Prostate gland (tissue), 2 donors: ENCODE measurements around the gene PRCC. TPM values are rescaled to one million over a fixed set of nuclear protein-coding genes. Genes with fewer than 3 reads are reported as not detected.
A peak's percentile ranks its signal among the peaks of the same experiment; 100 is the strongest.

Experiments used
- DNase-seq: peaks from one replicate; pipeline ENCODE4 v3.0.0-alpha.2; 2019; ENCODE audit warnings: low spot score
- H3K27ac ChIP-seq, 2 donors: fragments of 200-600 bp; sonication (generic); 2 replicates each; pipeline ENCODE4 v1.5.1; 2017 to 2019
- H3K27me3 ChIP-seq: fragments of 200-600 bp; sonication (generic); replicated peaks from 2 replicates; pipeline ENCODE4 v1.5.1; 2019; ENCODE audit not compliant: insufficient read depth
- H3K36me3 ChIP-seq, 2 donors: fragments of 200-600 bp; sonication (generic); 1 replicate in 1 of 2; 2 replicates in 1 of 2; pipeline versions ENCODE4 v1.5.1 to v1.8.1; 2017 to 2019
- H3K4me1 ChIP-seq: fragments of 200-600 bp; sonication (generic); replicated peaks from 2 replicates; pipeline ENCODE4 v1.5.1; 2019
- H3K4me3 ChIP-seq, 2 donors: fragments of 200-600 bp; sonication (generic); 2 replicates each; pipeline ENCODE4 v1.5.1; 2017 to 2019
- H3K9me3 ChIP-seq: fragments of 200-600 bp; sonication (generic); 2 replicates; pipeline ENCODE4 v1.5.1; 2017
- CTCF ChIP-seq, 4 experiments: fragments of 200-600 bp in 2 of 4; fragments of 450-650 bp in 2 of 4; sonication (generic) in 2 of 4; IDR thresholded peaks; 1 replicate in 3 of 4; 2 replicates in 1 of 4; pipeline ENCODE4 v1.5.1; 2016 to 2019; ENCODE audit warnings: antibody characterized with exemption in 4 of 4, mild to moderate bottlenecking in 2 of 4, moderate library complexity in 2 of 4
- POLR2A ChIP-seq: fragments of 450-650 bp; IDR thresholded peaks from one replicate; pipeline ENCODE4 v1.6.1; 2016; ENCODE audit warnings: antibody characterized with exemption, mild to moderate bottlenecking
- POLR2AphosphoS5 ChIP-seq: sonication (generic); formaldehyde crosslinking; IDR thresholded peaks from one replicate; pipeline ENCODE4 v1.6.1; 2017; ENCODE audit warnings: antibody characterized with exemption
- WGBS: methylation state at CpG from one replicate; pipeline ENCODE4 v1.1.5; 2018; 5-methylcytosine and 5-hydroxymethylcytosine counted together
- intact Hi-C: fragments of 100-400 bp; cut with DNase I; formaldehyde crosslinking; loops from one replicate; pipeline ENCODE4 v1.14.2; 2022
- total RNA-seq, 2 donors: library from RNA; depleted of rRNA; stranded (reverse); fragments of >200 nt; gene quantifications; one replicate each; pipeline ENCODE4 v1.1.0, GENCODE V29; 2016

The PRCC gene
- total RNA-seq, 2 donors from 2014 or later, result 33.0 to 61.5 TPM

DNA sequence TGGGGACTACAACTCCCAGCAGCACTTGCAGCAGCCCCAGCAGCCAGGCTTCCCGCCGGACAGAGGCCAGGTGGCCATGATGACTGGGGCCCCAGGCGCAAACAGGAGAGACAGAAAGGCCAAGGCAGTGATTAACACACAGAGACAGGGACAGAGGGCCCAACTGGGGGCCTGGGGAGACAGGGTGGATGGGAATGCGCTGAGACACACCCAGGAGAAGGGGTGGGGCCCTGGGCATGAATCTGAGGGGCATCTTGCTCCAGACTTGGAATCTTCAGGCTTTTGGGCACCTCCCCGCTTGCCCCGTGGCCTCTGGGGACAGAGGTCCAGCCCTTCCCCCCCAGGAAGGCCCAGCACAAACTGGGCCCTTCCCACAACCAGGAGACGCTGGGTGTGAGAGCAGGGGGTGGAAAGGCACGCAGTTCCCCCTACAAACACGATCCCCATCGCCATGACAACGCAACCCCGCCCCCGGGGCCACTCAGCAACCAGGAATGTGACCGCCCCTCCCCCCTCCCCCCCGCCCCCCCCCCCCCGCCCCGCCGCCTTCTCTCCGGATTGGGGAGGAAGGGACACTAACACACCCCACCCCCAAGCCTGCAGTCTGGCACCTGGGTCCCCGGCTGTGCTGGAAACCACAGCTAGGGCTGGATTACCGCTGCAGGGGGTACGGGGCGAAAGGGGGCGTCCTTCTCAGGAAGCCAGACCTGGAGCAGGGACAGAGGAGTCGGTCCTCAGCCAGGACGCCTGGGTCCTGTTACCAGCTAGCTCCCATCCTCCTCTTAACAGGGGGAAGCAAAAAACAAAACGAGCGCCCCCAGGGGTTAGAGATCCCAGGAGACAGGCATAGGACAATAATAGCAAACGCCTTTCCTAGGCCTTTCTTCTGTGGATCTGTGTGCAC lies 20.4 kb upstream of the PRCC start:
- TF ChIP-seq CTCF (IDR thresholded peaks at IDR 0.05) (peak in 2 of 4 experiments; percentile 12 to 16), POLR2A (no peak), POLR2AphosphoS5 (peak; percentile 58)
- intact Hi-C loops, result no loop called here
- Histone ChIP-seq H3K27ac (peak overlapping the region; percentile 96 to 97), H3K4me1 (peaks cover 26% of the 10 kb centered on the region), H3K9me3 (no peaks in the 10 kb centered on the region), H3K4me3 (peak overlapping the region; percentile 39 to 99), H3K27me3 (no peaks in the 10 kb centered on the region), H3K36me3 (peaks cover 4 to 20% of the 10 kb centered on the region in 2 donors)
- DNase-seq, result peak; percentile 84
- WGBS, result 2% methylated on average over 26 of the region's 29 CpGs

DNA sequence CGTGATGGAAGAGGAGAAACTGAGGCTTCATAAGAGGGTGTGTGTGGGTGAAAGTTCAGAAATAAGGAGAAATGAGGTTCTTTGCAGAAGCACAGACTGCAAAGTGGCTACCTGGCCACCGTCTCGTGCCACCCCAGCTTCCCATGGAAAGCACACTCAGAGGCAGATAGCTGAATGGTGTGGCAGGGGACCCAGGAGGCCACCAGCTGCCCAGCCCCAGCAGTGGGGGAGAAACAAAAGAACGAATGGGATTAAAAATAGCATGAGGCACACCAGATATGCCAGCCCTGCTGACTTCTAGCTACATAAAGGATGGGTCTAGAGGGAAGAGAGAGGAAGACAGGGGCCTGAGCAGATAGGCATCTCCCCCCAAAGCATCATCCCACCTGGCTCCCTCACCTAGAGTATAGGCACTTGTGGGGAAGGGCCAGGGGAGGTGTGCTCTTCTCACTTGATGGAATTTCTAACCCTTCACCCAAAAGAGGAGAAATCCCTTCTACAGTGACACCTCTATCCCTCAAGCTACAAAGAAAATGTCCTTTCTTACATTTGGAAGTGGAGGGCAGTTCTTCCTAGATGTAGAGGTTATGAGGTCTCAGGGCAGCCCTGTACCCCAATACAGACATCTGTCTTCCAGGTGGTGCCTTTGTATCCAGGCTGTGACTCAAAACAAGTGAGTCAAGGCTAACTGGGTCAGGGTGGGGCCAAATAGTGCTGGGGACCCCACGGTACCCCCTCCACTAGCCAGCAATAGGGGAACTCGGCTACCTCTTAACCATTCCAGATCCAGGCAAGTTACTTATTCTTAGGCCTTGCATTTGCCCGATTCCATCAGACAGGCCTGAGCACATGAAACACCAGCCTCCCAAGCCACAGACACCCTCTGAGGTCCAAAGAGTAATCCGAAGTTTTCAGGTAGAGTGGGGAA lies 19.3 kb upstream of the PRCC start:
- intact Hi-C loops, result no loop called here
- Histone ChIP-seq H3K27ac (peak overlapping the region; percentile 96 to 97), H3K36me3 (peaks cover 4 to 19% of the 10 kb centered on the region in 2 donors), H3K4me3 (peak overlapping the region; percentile 39 to 99), H3K4me1 (peaks cover 26% of the 10 kb centered on the region), H3K27me3 (no peaks in the 10 kb centered on the region), H3K9me3 (no peaks in the 10 kb centered on the region)
- WGBS, result 8% methylated on average over 8 of the region's 8 CpGs
- DNase-seq, result no peak
- TF ChIP-seq CTCF (IDR thresholded peaks at IDR 0.05) (no peak), POLR2A (no peak), POLR2AphosphoS5 (no peak)

GRCh38 chr1:156748670-156749418 lies 18.5 kb upstream of the PRCC start:
- Histone ChIP-seq H3K36me3 (peaks cover 0 to 10% of the 10 kb centered on the region in 2 donors), H3K27ac (peak overlapping the region; percentile 96 to 97), H3K9me3 (no peaks in the 10 kb centered on the region), H3K4me1 (peaks cover 26% of the 10 kb centered on the region), H3K27me3 (no peaks in the 10 kb centered on the region), H3K4me3 (peak overlapping the region in 1 of 2 donors; percentile 99)
- intact Hi-C loops, result no loop called here
- no peak for DNase-seq
- whole genome bisulfite sequencing, result 6% methylated on average over 9 of the region's 9 CpGs
- TF ChIP-seq POLR2AphosphoS5 (peak; percentile 44), CTCF (IDR thresholded peaks at IDR 0.05) (no peak), POLR2A (peak; percentile 37)

GRCh38 chr1:156749419-156750118 lies 17.8 kb upstream of the PRCC start:
- Histone ChIP-seq H3K36me3 (peaks cover 0 to 3% of the 10 kb centered on the region in 2 donors), H3K4me3 (peak overlapping the region; percentile 94 to 99), H3K4me1 (peaks cover 26% of the 10 kb centered on the region), H3K27ac (peak overlapping the region; percentile 96 to 97), H3K9me3 (no peaks in the 10 kb centered on the region), H3K27me3 (no peaks in the 10 kb centered on the region)
- DNase-seq, result no peak
- intact Hi-C loops, result no loop called here
- TF ChIP-seq POLR2A (no peak), POLR2AphosphoS5 (no peak), CTCF (IDR thresholded peaks at IDR 0.05) (no peak)
- WGBS, result 28% methylated on average over 8 of the region's 8 CpGs
